Skeletal muscle satellite cell (primary cell): ENCODE results near the gene EHMT1.

ENCODE experiments used
- H3K27me3 ChIP-seq: 2 replicates; pipeline ENCODE4 v1.7.0; 2013; ENCODE audit warnings: low read length; ENCODE audit not compliant: control insufficient read depth, insufficient read depth
- H3K36me3 ChIP-seq: 2 replicates; pipeline ENCODE4 v1.7.0; 2013; ENCODE audit warnings: mild to moderate bottlenecking, control low read depth, low read length; ENCODE audit not compliant: insufficient read depth
- H3K4me1 ChIP-seq: 2 replicates; pipeline ENCODE4 v1.7.0; 2013; ENCODE audit warnings: low read length; ENCODE audit not compliant: control insufficient read depth, insufficient read depth
- H3K4me2 ChIP-seq: 2 replicates; pipeline ENCODE4 v1.7.0; 2013; ENCODE audit warnings: mild to moderate bottlenecking, low read length
- H3K4me3 ChIP-seq: 2 replicates; pipeline ENCODE4 v1.7.0; 2013; ENCODE audit warnings: low read length
- H3K9ac ChIP-seq: 2 replicates; pipeline ENCODE4 v1.7.0; 2013; ENCODE audit warnings: mild to moderate bottlenecking, low read depth, low read length, moderate library complexity
- H3K9me3 ChIP-seq: replicated peaks from 2 replicates; pipeline ENCODE4 v1.7.0; 2013; ENCODE audit warnings: mild to moderate bottlenecking, control low read depth, low read length

The EHMT1 gene

DNA sequence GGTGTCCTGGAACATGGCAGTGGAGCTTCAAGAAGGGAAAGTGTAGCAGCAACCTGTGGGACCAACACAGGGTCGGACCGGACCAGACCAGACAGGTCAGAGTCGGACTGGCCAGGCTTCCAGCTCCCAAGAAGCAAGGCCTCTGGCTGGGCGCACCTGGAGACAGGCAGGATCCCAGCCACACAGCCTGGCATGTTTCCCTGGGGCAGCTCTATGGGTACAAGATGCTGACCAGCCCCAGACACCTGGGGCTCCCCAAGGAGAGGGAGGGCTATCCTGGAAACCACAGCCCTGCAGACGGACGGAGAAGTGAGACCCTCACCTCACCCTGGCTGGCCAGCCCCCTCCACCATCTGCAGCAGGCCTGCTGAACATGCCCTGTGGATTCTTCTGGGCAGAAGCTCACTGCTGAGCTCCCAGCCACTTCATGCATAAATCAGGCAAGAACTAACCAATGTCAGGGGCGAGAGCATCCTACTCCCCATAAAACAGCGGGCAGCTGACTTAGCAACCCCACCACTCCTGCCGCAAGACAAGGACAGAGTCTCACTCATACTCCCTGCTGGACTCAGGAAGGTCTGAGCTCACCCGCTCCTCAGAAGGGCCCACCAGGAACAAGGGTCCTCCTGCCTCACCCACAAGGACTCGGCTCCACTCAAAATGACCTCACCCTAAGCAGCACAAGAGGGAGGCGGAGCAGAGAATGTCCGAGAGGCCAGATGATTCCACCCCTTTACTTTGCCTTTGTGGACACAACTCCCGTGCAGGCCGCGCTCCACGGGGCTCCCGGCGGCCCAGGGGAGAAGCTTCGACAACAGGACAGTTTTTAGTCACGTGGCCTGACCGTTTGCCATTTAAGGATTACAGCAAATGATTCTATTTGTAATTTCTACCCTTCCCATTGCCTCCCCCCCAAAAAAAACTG, 37.2 kb upstream of the EHMT1 start:
- H3K9me3 ChIP-seq = no peaks in the 10 kb centered on the region
- H3K27me3 ChIP-seq = no peaks in the 10 kb centered on the region
- no peak overlapping the region for H3K4me3 ChIP-seq
- H3K36me3 ChIP-seq = peaks cover 38% of the 10 kb centered on the region
- no peak overlapping the region for H3K4me2 ChIP-seq
- no peak overlapping the region for H3K9ac ChIP-seq
- H3K4me1 ChIP-seq = peaks cover 14% of the 10 kb centered on the region

- peaks cover 9% of the 10 kb centered on the region for H3K4me1 ChIP-seq
- H3K9me3 ChIP-seq = no peaks in the 10 kb centered on the region
- no peak overlapping the region for H3K4me3 ChIP-seq
- no peak overlapping the region for H3K9ac ChIP-seq
- H3K27me3 ChIP-seq = no peaks in the 10 kb centered on the region
- H3K4me2 ChIP-seq = no peak overlapping the region
- H3K36me3 ChIP-seq = peaks cover 45% of the 10 kb centered on the region
Observed at GRCh38 chr9:137582286-137582860, 36.4 kb upstream of the EHMT1 start.

DNA sequence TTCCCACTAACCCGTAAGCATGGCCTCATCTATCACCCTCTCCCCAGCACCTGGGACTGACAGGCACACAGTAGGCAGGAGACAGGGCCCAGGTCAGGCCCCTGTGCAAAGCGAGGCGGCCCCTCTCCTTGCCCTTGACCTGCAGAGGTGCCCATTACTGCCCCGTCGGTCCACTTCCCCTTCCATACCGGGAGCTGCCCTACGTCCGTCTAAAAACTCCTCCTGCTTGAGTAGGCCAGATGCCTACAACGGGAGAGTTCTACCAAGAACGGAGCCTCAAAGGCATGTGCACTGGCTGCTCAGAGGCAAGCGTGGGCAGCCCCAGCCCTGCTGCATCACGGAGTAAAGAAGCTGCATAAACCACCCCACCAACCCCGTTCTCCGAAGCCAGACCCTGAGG, 35.5 kb upstream of the EHMT1 start:
- Histone ChIP-seq H3K36me3 (peaks cover 55% of the 10 kb centered on the region), H3K9me3 (no peaks in the 10 kb centered on the region), H3K4me2 (no peak overlapping the region), H3K9ac (no peak overlapping the region), H3K27me3 (no peaks in the 10 kb centered on the region), H3K4me3 (no peak overlapping the region), H3K4me1 (peaks cover 6% of the 10 kb centered on the region)

DNA sequence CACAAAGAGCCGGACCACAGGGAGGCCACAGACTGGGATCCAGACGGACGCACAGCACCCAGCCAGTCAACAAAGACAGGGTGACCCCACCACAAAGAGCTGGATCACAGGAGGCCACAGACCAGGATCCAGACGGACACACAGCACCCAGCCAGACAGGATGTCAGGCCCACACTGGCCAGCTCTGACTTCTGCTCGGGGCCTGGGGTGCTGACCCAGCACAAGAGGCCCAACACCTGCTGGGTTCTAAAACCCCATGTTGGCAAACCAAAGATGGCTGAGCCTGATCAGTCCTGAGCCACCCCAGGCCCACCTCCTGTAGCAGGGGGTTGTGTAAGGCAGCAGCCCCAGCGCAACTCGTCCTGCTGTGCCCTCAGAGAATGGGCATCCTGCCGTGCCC, 34.8 kb upstream of the EHMT1 start:
- H3K4me3 ChIP-seq = no peak overlapping the region
- peaks cover 9% of the 10 kb centered on the region for H3K4me1 ChIP-seq
- H3K9me3 ChIP-seq = no peaks in the 10 kb centered on the region
- H3K9ac ChIP-seq = no peak overlapping the region
- no peaks in the 10 kb centered on the region for H3K27me3 ChIP-seq
- H3K4me2 ChIP-seq = no peak overlapping the region
- H3K36me3 ChIP-seq = peaks cover 59% of the 10 kb centered on the region

DNA sequence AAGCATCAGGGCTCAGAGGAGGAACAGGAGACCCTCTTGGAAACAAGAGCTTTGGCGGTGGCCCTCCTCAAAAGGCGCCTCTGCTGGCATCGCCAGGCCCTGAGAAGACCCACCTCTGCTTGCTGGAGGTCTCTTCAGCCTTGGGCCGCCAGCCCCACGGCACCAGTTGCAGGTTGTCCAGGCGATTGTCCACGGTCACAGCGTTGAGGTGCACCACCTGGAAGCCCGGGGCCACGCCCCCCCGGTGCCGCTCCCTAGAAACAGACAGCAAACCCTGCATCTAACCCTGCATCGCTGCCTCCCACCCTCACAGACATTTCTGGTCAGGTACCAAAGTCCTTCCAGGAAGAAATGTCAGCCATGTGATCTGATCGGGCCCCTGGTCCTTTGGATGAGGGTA, 32.0 kb upstream of the EHMT1 start:
- peaks cover 9% of the 10 kb centered on the region for H3K4me1 ChIP-seq
- no peak overlapping the region for H3K4me2 ChIP-seq
- peaks cover 52% of the 10 kb centered on the region for H3K36me3 ChIP-seq
- no peaks in the 10 kb centered on the region for H3K27me3 ChIP-seq
- no peaks in the 10 kb centered on the region for H3K9me3 ChIP-seq
- no peak overlapping the region for H3K4me3 ChIP-seq
- no peak overlapping the region for H3K9ac ChIP-seq

DNA sequence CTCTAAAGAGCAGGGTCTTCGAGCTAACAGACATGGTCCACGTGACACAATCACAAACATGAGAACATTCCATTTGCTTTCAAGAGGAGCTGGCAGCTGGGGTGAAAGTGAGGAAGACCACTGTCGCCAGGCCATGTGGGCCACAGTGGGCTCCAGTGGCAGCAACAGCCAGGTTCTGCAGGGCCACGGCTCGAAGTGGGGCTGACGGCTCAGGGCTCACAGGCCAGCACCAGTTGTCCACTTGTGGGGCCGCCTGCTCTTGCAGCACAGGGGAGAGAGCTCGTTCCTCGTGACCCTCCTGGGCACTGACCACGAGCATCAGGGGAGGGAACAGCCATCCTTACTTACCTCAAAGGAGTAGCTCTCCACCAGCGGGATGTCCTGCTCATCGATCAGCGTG, 30.5 kb upstream of the EHMT1 start:
- no peak overlapping the region for H3K4me3 ChIP-seq
- peaks cover 9% of the 10 kb centered on the region for H3K4me1 ChIP-seq
- H3K27me3 ChIP-seq = no peaks in the 10 kb centered on the region
- H3K4me2 ChIP-seq = no peak overlapping the region
- no peak overlapping the region for H3K9ac ChIP-seq
- H3K36me3 ChIP-seq = peaks cover 40% of the 10 kb centered on the region
- no peaks in the 10 kb centered on the region for H3K9me3 ChIP-seq

DNA sequence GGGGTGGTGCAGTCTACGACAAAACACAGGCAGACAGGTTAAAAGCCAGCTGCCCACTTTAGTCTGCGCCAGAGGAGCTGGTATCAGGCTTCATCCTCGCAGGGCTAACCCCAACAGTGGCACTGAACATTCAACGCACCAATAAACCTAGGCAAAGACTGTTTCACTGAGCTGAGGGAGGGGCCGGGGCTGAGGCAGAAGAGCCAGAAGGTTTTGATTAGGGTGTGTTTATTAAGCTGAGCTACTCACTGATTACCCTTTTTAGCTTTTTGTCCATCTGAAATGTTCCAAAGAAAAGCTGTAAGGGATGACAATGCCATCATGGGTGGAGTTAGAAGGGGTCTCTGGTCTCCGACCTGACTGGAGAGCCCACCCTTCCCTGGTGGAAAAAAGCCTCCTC, 29.9 kb upstream of the EHMT1 start:
- Histone ChIP-seq H3K4me3 (peak overlapping the region; percentile 91), H3K4me1 (peaks cover 9% of the 10 kb centered on the region), H3K9ac (peak overlapping the region; percentile 77), H3K9me3 (no peaks in the 10 kb centered on the region), H3K27me3 (no peaks in the 10 kb centered on the region), H3K36me3 (peaks cover 37% of the 10 kb centered on the region), H3K4me2 (peak overlapping the region; percentile 83)

DNA sequence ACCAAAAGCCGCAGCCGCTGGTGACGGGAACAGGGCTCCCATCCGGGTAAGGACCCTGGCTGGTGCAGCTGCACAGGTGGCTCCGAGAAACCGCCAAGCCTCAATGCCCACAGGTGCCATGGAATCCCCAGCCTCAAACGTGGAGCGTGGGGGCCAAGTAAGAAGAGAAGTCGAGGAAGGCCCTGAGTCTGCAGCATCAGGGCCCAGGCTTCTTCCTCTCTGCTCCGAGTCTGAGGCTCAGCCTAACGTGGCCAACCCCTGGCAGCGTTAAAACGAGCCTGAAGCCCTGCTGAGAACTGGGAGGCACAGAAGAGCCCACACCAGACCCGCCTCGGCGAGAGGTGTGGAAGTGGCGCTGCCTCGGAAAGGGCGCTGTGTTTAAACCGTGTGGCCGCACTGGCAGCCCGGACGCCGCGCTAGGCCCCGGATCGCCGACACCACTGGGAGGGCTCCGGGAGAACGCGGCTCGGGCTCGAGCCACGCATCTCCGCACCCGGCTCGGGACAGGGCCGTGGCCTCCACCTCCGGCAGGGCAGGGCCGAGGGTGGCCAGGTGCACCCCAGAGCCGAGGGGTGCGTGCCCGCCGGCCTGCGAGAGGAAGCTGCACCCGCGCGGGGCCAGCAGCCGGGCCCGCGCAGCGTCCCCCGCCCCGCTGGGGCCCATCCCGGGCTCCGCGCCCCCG, 29.2 kb upstream of the EHMT1 start:
- peaks cover 9% of the 10 kb centered on the region for H3K4me1 ChIP-seq
- H3K9ac ChIP-seq = peak overlapping the region; percentile 77
- H3K27me3 ChIP-seq = no peaks in the 10 kb centered on the region
- H3K4me2 ChIP-seq = peak overlapping the region; percentile 83
- peaks cover 37% of the 10 kb centered on the region for H3K36me3 ChIP-seq
- H3K9me3 ChIP-seq = no peaks in the 10 kb centered on the region
- H3K4me3 ChIP-seq = peak overlapping the region; percentile 91

DNA sequence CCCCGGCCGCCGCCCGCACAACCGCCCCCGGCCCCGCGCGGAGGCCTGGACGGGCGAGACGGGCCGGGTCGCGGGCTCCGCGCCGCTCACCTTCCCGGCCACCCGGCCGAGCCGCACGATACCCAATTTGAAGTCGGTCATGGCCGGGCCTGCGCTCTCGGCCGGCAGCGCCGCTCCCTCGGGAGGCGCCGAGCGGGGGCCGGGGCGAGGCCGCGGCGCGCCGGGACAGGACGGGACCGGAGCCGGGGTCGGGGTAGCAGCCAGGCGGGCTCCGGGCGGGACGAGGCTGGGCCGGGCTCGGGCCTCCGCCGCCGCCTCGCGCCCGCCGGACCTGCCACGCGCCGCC, 28.7 kb upstream of the EHMT1 start:
- H3K9me3 ChIP-seq = no peaks in the 10 kb centered on the region
- H3K9ac ChIP-seq = peak overlapping the region; percentile 77
- peak overlapping the region; percentile 91 for H3K4me3 ChIP-seq
- H3K27me3 ChIP-seq = no peaks in the 10 kb centered on the region
- peak overlapping the region; percentile 83 for H3K4me2 ChIP-seq
- H3K36me3 ChIP-seq = peaks cover 34% of the 10 kb centered on the region
- H3K4me1 ChIP-seq = peaks cover 9% of the 10 kb centered on the region

GRCh38 chr9:137590469-137591383, 28.1 kb upstream of the EHMT1 start, which contains the start of gene ZMYND19:
ZMYND19 (minus strand) TSS chr9:137590512; CDS start chr9:137590263, 249 bp downstream.
- Histone ChIP-seq H3K4me3 (peak within 1 kb of the TSS; percentile 99), H3K27me3 (no peaks in the 10 kb centered on the region), H3K4me2 (peak within 1 kb of the TSS; percentile 87), H3K9ac (peak within 1 kb of the TSS; percentile 85), H3K4me1 (peaks cover 9% of the 10 kb centered on the region), H3K36me3 (peaks cover 30% of the 10 kb centered on the region), H3K9me3 (no peaks in the 10 kb centered on the region)

DNA sequence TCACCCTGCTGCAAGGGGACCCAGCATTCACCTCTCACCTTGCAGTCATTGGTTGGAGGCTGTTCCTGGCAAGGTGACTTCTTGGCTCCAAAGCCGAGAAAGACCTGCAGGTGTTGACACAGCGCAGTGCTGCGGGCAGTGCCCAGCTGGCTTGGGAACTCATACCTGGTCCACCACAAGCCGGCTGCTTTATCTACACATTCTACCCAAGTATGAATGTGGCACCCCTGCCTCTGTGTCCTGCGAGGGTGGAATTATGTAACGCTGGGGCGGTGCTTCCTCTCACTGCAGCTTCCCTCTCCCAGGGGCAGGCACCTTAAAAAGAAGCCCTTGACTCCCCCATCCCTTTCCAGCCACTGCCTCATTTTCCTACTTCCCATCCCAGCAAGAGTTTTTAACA, 26.0 kb upstream of the EHMT1 start:
- Histone ChIP-seq H3K4me1 (peaks cover 9% of the 10 kb centered on the region), H3K4me3 (no peak overlapping the region), H3K9me3 (no peaks in the 10 kb centered on the region), H3K9ac (no peak overlapping the region), H3K4me2 (no peak overlapping the region), H3K36me3 (peaks cover 10% of the 10 kb centered on the region), H3K27me3 (no peaks in the 10 kb centered on the region)
